ENCODE measurements around the gene TDRD1.

DNA sequence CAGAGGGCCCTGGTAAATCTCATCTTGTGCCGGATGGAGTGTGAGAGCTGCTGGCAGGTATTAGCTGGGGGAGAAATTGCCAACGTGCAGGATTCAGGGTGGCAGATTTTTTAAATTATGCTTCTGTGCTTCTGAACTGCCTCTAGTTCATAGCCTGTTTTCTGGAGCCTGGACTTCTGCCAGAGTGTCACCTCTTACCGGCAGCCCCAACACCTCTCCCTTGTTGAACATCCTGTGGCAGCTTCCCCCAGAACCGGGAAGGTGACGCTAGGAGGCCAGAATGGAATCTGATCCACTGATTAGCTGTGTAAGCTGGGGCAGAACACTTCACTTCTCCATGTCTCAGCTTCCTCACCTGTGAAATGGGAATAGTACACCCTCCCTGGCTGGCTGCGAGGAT, 65.0 kb downstream of the TDRD1 start:
- TF ChIP-seq, protein P1, sequence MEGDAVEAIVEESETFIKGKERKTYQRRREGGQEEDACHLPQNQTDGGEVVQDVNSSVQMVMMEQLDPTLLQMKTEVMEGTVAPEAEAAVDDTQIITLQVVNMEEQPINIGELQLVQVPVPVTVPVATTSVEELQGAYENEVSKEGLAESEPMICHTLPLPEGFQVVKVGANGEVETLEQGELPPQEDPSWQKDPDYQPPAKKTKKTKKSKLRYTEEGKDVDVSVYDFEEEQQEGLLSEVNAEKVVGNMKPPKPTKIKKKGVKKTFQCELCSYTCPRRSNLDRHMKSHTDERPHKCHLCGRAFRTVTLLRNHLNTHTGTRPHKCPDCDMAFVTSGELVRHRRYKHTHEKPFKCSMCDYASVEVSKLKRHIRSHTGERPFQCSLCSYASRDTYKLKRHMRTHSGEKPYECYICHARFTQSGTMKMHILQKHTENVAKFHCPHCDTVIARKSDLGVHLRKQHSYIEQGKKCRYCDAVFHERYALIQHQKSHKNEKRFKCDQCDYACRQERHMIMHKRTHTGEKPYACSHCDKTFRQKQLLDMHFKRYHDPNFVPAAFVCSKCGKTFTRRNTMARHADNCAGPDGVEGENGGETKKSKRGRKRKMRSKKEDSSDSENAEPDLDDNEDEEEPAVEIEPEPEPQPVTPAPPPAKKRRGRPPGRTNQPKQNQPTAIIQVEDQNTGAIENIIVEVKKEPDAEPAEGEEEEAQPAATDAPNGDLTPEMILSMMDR (IDR thresholded peaks at IDR 0.05): no peak
- TF ChIP-seq POLR2AphosphoS5 (IDR thresholded peaks at IDR 0.05): no peak
- TF ChIP-seq POLR2A (IDR thresholded peaks at IDR 0.05): no peak
- TF ChIP-seq EP300 (IDR thresholded peaks at IDR 0.05): no peak
